ENCODE results near the gene SOX10. TPM values are rescaled to one million over a fixed set of nuclear protein-coding genes. Genes with fewer than 3 reads are reported as not detected.
A peak's percentile ranks its signal among the peaks of the same experiment; 100 is the strongest.

SOX10 gene
- total and polyA plus RNA-seq, 2 of the 13 experiments (the other 11 are each of a cell fraction or from before 2014, with no cell fraction given): not detected

DNA sequence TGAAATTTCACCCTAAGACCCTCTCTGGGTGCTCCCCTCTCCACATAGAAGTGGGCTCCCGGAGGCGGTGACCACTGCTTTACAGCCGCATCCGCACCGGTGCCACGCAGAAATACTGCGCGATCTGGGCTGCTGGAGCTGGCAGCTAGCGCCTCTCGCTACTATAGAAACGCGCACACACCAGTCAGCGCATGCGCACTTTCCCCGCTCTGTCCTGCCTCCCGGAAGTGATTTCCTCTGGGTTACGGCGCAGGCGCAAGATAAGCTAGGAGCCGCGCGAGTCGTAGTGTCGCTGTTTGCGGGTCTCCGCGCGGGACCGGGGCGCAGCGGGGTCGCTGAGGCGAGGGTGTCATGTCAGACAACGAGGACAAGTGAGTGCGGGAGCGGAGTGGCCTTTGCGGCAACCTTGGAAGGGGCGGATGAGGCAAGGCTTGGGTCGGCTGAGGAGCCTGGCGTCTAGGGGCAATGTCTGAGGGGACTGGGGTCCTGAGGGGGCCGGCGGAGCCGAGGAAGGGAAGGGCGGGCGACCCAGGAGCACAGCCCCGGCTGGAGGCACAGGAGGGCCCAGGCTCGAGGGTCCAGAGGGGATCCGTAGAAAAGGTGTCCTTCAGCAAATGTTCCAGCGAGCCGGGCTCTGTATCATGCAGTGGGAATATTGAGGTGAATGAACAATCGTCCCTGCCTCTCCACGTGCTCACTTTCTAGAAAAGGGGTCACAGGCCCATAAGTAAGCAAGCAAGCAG lies 30.7 kb downstream of the SOX10 start, which contains the start of the genes C22orf23 and POLR2F (continued):
- TF ChIP-seq, protein P1, sequence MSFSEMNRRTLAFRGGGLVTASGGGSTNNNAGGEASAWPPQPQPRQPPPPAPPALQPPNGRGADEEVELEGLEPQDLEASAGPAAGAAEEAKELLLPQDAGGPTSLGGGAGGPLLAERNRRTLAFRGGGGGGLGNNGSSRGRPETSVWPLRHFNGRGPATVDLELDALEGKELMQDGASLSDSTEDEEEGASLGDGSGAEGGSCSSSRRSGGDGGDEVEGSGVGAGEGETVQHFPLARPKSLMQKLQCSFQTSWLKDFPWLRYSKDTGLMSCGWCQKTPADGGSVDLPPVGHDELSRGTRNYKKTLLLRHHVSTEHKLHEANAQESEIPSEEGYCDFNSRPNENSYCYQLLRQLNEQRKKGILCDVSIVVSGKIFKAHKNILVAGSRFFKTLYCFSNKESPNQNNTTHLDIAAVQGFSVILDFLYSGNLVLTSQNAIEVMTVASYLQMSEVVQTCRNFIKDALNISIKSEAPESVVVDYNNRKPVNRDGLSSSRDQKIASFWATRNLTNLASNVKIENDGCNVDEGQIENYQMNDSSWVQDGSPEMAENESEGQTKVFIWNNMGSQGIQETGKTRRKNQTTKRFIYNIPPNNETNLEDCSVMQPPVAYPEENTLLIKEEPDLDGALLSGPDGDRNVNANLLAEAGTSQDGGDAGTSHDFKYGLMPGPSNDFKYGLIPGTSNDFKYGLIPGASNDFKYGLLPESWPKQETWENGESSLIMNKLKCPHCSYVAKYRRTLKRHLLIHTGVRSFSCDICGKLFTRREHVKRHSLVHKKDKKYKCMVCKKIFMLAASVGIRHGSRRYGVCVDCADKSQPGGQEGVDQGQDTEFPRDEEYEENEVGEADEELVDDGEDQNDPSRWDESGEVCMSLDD (CRISPR knock-in tag; IDR thresholded peaks at IDR 0.05; ENCODE audit: borderline replicate concordance): no peak
- peak; percentile 78 for TF ChIP-seq PHF20 (CRISPR knock-in tag; IDR thresholded peaks at IDR 0.05)
- no peak for TF ChIP-seq ZFYVE20 (CRISPR knock-in tag; IDR thresholded peaks at IDR 0.05; ENCODE audit: borderline replicate concordance, low read depth)
- TF ChIP-seq, protein P2, sequence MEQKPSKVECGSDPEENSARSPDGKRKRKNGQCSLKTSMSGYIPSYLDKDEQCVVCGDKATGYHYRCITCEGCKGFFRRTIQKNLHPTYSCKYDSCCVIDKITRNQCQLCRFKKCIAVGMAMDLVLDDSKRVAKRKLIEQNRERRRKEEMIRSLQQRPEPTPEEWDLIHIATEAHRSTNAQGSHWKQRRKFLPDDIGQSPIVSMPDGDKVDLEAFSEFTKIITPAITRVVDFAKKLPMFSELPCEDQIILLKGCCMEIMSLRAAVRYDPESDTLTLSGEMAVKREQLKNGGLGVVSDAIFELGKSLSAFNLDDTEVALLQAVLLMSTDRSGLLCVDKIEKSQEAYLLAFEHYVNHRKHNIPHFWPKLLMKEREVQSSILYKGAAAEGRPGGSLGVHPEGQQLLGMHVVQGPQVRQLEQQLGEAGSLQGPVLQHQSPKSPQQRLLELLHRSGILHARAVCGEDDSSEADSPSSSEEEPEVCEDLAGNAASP (CRISPR knock-in tag; IDR thresholded peaks at IDR 0.05; ENCODE audit: borderline replicate concordance): 0 out of 2 replicates have a peak, but pooled peaks have one; percentile 53
- TF ChIP-seq SIN3B (IDR thresholded peaks at IDR 0.05; ENCODE audit: low read length): no peak
- TF ChIP-seq, protein P3, sequence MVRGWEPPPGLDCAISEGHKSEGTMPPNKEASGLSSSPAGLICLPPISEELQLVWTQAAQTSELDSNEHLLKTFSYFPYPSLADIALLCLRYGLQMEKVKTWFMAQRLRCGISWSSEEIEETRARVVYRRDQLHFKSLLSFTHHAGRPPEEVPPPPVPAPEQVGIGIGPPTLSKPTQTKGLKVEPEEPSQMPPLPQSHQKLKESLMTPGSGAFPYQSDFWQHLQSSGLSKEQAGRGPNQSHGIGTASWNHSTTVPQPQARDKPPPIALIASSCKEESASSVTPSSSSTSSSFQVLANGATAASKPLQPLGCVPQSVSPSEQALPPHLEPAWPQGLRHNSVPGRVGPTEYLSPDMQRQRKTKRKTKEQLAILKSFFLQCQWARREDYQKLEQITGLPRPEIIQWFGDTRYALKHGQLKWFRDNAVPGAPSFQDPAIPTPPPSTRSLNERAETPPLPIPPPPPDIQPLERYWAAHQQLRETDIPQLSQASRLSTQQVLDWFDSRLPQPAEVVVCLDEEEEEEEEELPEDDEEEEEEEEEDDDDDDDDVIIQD (CRISPR knock-in tag; IDR thresholded peaks at IDR 0.05; ENCODE audit: low read depth): no peak
- 0 out of 2 replicates have a peak, but pooled peaks have one; percentile 58 for TF ChIP-seq GLI4 (CRISPR knock-in tag; IDR thresholded peaks at IDR 0.05; ENCODE audit: borderline replicate concordance)
- TF ChIP-seq ZFY (CRISPR knock-in tag; IDR thresholded peaks at IDR 0.05): peak; percentile 58
- TF ChIP-seq SYNCRIP (IDR thresholded peaks at IDR 0.05; ENCODE audit: insufficient read depth, low read depth, low read length): no peak
- TF ChIP-seq ZNF644 (CRISPR knock-in tag; IDR thresholded peaks at IDR 0.05; ENCODE audit: low read depth): no peak
- TF ChIP-seq, protein P4, sequence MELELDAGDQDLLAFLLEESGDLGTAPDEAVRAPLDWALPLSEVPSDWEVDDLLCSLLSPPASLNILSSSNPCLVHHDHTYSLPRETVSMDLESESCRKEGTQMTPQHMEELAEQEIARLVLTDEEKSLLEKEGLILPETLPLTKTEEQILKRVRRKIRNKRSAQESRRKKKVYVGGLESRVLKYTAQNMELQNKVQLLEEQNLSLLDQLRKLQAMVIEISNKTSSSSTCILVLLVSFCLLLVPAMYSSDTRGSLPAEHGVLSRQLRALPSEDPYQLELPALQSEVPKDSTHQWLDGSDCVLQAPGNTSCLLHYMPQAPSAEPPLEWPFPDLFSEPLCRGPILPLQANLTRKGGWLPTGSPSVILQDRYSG (CRISPR knock-in tag; IDR thresholded peaks at IDR 0.05): no peak; the same call in none of the 2 replicates
- peak; percentile 92 for TF ChIP-seq SALL2 (CRISPR knock-in tag; IDR thresholded peaks at IDR 0.05)
- peak in 1 of 2 experiments; percentile 73; a peak in 1 of 4 replicates for TF ChIP-seq KLF16 (CRISPR knock-in tag; IDR thresholded peaks at IDR 0.05)
- peak; percentile 89 for TF ChIP-seq TAF1 (CRISPR knock-in tag; IDR thresholded peaks at IDR 0.05)
- TF ChIP-seq GZF1 (CRISPR knock-in tag; IDR thresholded peaks at IDR 0.05): no peak
- TF ChIP-seq NFKBIZ (CRISPR knock-in tag; IDR thresholded peaks at IDR 0.05): 0 out of 2 replicates have a peak, but pooled peaks have one; percentile 22
- TF ChIP-seq SOX5 (CRISPR knock-in tag; IDR thresholded peaks at IDR 0.05; ENCODE audit: borderline replicate concordance): 0 out of 2 replicates have a peak, but pooled peaks have one; percentile 17
- TF ChIP-seq ZNF713 (CRISPR knock-in tag; IDR thresholded peaks at IDR 0.05): no peak

Data from HepG2 (cell line).